ENCODE data around the gene EIF4G1. TPM values are rescaled to one million over a fixed set of nuclear protein-coding genes. Genes with fewer than 3 reads are reported as not detected.
"Not testable (repeated sequence)": the region's sequence is repeated elsewhere in the genome, so short reads cannot be mapped to it uniquely, and the experiment has no call there.

The EIF4G1 gene
- total RNA-seq, 2 donors from 2014 or later, result 263 to 524 TPM

DNA sequence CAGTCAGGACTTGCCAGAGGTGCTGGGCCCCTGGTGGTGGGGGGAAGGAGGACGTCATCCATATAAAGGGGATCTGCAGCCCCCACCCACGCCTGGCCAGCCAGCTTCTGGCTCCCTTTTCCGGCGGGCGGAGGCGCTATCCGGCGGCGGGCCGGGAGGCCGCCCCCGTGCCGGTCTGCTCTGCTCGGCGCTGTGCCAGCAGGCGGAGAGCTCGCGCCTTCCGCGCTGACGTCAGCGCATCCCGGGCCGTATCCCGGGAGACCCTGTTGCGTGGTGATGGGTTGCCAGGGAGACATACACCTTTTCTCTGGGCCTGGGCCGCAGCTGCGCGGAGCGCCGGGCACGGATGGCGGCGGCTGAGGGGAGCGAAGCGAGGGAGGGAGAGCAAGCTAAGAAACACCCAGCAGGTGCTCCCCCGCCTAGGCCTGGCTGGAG, 24.1 kb downstream of the EIF4G1 start:
- Histone ChIP-seq H3K27me3 (no peaks in the 10 kb centered on the region), H3K4me1 (no peaks in the 10 kb centered on the region), H3K9me3 (no peaks in the 10 kb centered on the region), H3K27ac (peak overlapping the region; percentile 78), H3K4me3 (no peak overlapping the region), H3K36me3 (peaks cover 6% of the 10 kb centered on the region), H3K9ac (ENCODE audit: low read depth in 2 of 2, low read length in 2 of 2) (peak overlapping the region in 1 of 2 donors; percentile 45)
- intact Hi-C loops (cut with DNase I), result no loop called here
- TF ChIP-seq, protein P1, sequence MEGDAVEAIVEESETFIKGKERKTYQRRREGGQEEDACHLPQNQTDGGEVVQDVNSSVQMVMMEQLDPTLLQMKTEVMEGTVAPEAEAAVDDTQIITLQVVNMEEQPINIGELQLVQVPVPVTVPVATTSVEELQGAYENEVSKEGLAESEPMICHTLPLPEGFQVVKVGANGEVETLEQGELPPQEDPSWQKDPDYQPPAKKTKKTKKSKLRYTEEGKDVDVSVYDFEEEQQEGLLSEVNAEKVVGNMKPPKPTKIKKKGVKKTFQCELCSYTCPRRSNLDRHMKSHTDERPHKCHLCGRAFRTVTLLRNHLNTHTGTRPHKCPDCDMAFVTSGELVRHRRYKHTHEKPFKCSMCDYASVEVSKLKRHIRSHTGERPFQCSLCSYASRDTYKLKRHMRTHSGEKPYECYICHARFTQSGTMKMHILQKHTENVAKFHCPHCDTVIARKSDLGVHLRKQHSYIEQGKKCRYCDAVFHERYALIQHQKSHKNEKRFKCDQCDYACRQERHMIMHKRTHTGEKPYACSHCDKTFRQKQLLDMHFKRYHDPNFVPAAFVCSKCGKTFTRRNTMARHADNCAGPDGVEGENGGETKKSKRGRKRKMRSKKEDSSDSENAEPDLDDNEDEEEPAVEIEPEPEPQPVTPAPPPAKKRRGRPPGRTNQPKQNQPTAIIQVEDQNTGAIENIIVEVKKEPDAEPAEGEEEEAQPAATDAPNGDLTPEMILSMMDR (IDR thresholded peaks at IDR 0.05), result no peak
- no peak for DNase-seq

DNA sequence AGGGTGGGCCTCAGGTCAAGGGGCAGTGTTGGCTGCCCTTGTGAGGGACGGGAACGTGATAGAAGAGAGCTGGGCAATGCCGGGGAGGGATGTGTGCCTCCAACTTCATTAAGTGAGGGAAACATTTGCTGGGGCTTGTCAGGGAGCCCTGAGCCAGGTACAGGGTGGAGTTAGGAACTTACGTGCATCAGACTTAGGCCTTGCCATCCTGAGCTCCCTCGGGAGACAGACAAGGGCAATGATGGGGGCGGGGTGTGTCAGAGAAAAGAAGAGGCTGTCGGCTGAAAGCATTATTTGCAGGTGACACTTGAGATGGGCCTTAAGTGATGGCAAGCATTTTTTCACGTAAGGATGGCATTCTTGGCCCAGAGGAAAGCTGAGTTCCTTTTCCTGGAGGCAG, 24.6 kb downstream of the EIF4G1 start:
- H3K4me1 ChIP-seq, result no peaks in the 10 kb centered on the region
- intact Hi-C loops (cut with DNase I), result no loop called here

GRCh38 chr3:184339451-184340135, 25.2 kb downstream of the EIF4G1 start:
- intact Hi-C loops (cut with DNase I); DNase-seq; H3K27me3 ChIP-seq; H3K9ac ChIP-seq (ENCODE audit: low read depth in 2 of 2, low read length in 2 of 2); H3K4me3 ChIP-seq; H3K4me1 ChIP-seq; H3K27ac ChIP-seq; H3K36me3 ChIP-seq; H3K9me3 ChIP-seq: not testable (repeated sequence)

More for the DNA sequence above, 24.6 kb downstream of the EIF4G1 start:
- DNase-seq, result no peak
- TF ChIP-seq, protein P1 (IDR thresholded peaks at IDR 0.05), result no peak
- Histone ChIP-seq H3K9me3 (no peaks in the 10 kb centered on the region), H3K4me3 (no peak overlapping the region), H3K9ac (ENCODE audit: low read depth in 2 of 2, low read length in 2 of 2) (no peak overlapping the region), H3K27me3 (no peaks in the 10 kb centered on the region), H3K36me3 (peaks cover 6% of the 10 kb centered on the region), H3K27ac (peak overlapping the region; percentile 78)

DNA sequence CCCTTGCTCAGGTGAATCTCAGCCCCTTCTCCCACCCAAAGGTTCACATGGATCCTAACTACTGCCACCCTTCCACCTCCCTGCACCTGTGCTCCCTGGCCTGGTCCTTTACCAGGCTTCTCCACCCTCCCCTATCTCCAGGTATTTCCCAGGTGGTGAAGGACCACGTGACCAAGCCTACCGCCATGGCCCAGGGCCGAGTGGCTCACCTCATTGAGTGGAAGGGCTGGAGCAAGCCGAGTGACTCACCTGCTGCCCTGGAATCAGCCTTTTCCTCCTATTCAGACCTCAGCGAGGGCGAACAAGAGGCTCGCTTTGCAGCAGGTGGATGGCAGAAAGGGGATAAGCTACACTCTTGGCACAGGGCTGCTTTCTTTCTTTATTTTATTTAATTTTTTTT, 27.5 kb downstream of the EIF4G1 start:
- Histone ChIP-seq H3K27ac (no peak overlapping the region), H3K36me3 (no peaks in the 10 kb centered on the region), H3K4me1 (peaks cover 5% of the 10 kb centered on the region)

GRCh38 chr3:184343200-184343876, 28.9 kb downstream of the EIF4G1 start:
- DNase-seq, result no peak
- H3K27ac ChIP-seq, result no peak overlapping the region
- TF ChIP-seq, protein P1 (IDR thresholded peaks at IDR 0.05), result no peak
- no peak overlapping the region for H3K4me3 ChIP-seq
- H3K27me3 ChIP-seq, result no peaks in the 10 kb centered on the region
- no peaks in the 10 kb centered on the region for H3K36me3 ChIP-seq
- no peaks in the 10 kb centered on the region for H3K9me3 ChIP-seq
- H3K9ac ChIP-seq (ENCODE audit: low read depth in 2 of 2, low read length in 2 of 2), result no peak overlapping the region
- H3K4me1 ChIP-seq, result peaks cover 5% of the 10 kb centered on the region
- intact Hi-C loops (cut with DNase I), result no loop called here

More for the DNA sequence above, 27.5 kb downstream of the EIF4G1 start:
- intact Hi-C loops (cut with DNase I), result no loop called here
- H3K9ac ChIP-seq (ENCODE audit: low read depth in 2 of 2, low read length in 2 of 2), result no peak overlapping the region
- no peaks in the 10 kb centered on the region for H3K9me3 ChIP-seq
- no peak for DNase-seq
- no peak overlapping the region for H3K4me3 ChIP-seq
- TF ChIP-seq, protein P1 (IDR thresholded peaks at IDR 0.05), result no peak
- H3K27me3 ChIP-seq, result no peaks in the 10 kb centered on the region
